ENCODE results near the gene RTN4R. TPM values are rescaled to one million over a fixed set of nuclear protein-coding genes. Genes with fewer than 3 reads are reported as not detected.

Gene RTN4R
- total and polyA plus RNA-seq, 9 of the 15 experiments (the other 6 are each of a cell fraction or from before 2014, with no cell fraction given) = 0.04 to 2.8 (median 1.4) TPM; not detected in 3

DNA sequence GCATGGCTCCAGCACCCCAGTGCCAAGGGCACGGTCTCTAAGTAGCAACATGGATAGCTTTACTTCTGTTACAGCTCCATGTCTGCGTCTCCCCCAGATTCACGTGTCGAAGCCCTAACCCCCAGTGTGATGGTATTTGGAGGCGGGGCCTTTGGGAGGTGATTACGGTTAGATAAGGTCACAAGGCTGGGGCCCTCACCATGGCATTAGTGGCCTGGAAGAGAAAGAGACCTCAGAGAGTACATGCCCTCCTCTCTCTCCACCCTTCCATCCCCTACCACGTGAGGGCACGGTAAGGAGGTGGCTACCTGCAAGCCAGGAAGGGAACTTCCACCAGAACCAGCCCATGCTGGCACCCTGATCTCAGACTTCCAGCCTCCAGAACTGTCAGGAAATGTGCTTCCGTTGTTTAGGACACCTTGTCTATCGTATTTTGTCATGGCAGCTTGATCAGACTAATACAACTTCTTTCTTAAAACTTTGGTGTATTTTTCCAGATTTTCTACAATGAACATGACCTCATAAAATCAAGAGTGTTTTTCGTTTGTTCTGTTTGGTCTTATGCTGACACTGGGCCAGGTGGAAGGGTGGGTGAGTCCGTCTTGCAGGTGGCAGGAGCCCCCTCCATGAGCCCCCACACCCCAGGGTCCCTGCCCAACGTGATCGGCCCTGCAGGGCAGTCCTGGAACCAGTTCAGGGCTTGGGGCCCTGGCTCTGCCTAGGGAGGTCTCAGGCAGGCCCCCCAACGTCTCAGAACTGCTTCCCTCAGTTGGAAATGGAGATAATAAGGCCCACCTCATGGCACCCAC is 10.7 kb downstream of the RTN4R start (continued):
- TF ChIP-seq STAG1 (CRISPR knock-in tag; IDR thresholded peaks at IDR 0.05; ENCODE audit: borderline replicate concordance) (no peak), MAZ (CRISPR knock-in tag; conservative IDR thresholded peaks at IDR 0.05 in 1 of 2, IDR thresholded peaks at IDR 0.05 in 1 of 2) (peak in 1 of 2 experiments; percentile 28; a peak in 1 of 4 replicates), CHD4 (IDR thresholded peaks at IDR 0.05; ENCODE audit: insufficient read depth, insufficient replicate concordance, low read depth, low read length, poor library complexity, severe bottlenecking) (peak; percentile 58), BHLHE40 (IDR thresholded peaks at IDR 0.05; ENCODE audit: low read length) (0 out of 2 replicates have a peak, but pooled peaks have one; percentile 19), RB1 (IDR thresholded peaks at IDR 0.05; ENCODE audit: low read depth) (no peak), CEBPZ (IDR thresholded peaks at IDR 0.05; ENCODE audit: borderline replicate concordance, low read depth, low read length) (no peak), YY1 (IDR thresholded peaks at IDR 0.05; ENCODE audit: borderline replicate concordance in 1 of 3, control insufficient read depth in 1 of 3, extremely low read depth in 1 of 3, insufficient read depth in 3 of 3, insufficient read length in 1 of 3, insufficient replicate concordance in 2 of 3, low read depth in 1 of 3, low read length in 2 of 3) (no peak), TAF15 (IDR thresholded peaks at IDR 0.05; ENCODE audit: low read depth, low read length) (no peak), PHTF2 (CRISPR knock-in tag; IDR thresholded peaks at IDR 0.05) (no peak), SMAD4 (CRISPR knock-in tag; conservative IDR thresholded peaks at IDR 0.05) (peak; percentile 61; the same call in 1 of the 2 replicates), NRF1 (conservative IDR thresholded peaks at IDR 0.05 in 1 of 2, IDR thresholded peaks at IDR 0.05 in 1 of 2) (no peak), ZNF354B (CRISPR knock-in tag; IDR thresholded peaks at IDR 0.05) (no peak), MTF1 (CRISPR knock-in tag; IDR thresholded peaks at IDR 0.05; ENCODE audit: borderline replicate concordance) (peak; percentile 70; the same call in 1 of the 2 replicates), POU5F1 (IDR thresholded peaks at IDR 0.05; ENCODE audit: borderline replicate concordance, low read depth, low read length, partially characterized antibody) (no peak), TBP (optimal IDR thresholded peaks at IDR 0.05; ENCODE audit: low read depth, low read length) (no peak), ZNF174 (CRISPR knock-in tag; IDR thresholded peaks at IDR 0.05) (0 out of 2 replicates have a peak, but pooled peaks have one; percentile 28), ESRRA (IDR thresholded peaks at IDR 0.05; ENCODE audit: borderline replicate concordance, low read depth) (peak; percentile 79), CTBP1 (IDR thresholded peaks at IDR 0.05; ENCODE audit: borderline replicate concordance) (peak; percentile 39; the same call in 1 of the 2 replicates), ETV6 (IDR thresholded peaks at IDR 0.05; ENCODE audit: borderline replicate concordance in 1 of 2, low read depth in 2 of 2, low read length in 1 of 2) (no peak), ETV6 (CRISPR knock-in tag; IDR thresholded peaks at IDR 0.05; ENCODE audit: borderline replicate concordance) (no peak), MEF2D (tag; conservative IDR thresholded peaks at IDR 0.05; ENCODE audit: low read depth) (0 out of 2 replicates have a peak, but pooled peaks have one; percentile 1)

Measured in K562 (cell line).